ENCODE results near the gene MBD6. TPM values are rescaled to one million over a fixed set of nuclear protein-coding genes. Genes with fewer than 3 reads are reported as not detected.
"Not testable (repeated sequence)": the region's sequence is repeated elsewhere in the genome, so short reads cannot be mapped to it uniquely, and the experiment has no call there.

Gene MBD6
- total RNA-seq, 2 experiments from 2014 or later, result 80.9 to 85.4 TPM

- CTCF ChIA-PET, result interaction anchor here (0.8 kb wide), 1 partner anchor 13 kb away, joined by 3 read pairs; no protein-coding TSS in a partner anchor
- Mint-ChIP-seq H3K27me3 (no peaks in the 10 kb centered on the region), H3K36me3 (peaks cover 66% of the 10 kb centered on the region), H3K9me3 (ENCODE audit: low read depth) (no peaks in the 10 kb centered on the region), H3K4me3 (no peak overlapping the region), H3K4me1 (peaks cover 11% of the 10 kb centered on the region), H3K27ac (no peak overlapping the region)
- no peak for ATAC-seq
- no peak for DNase-seq
Measured at GRCh38 chr12:57513266-57513665, 9.4 kb upstream of the MBD6 start.

- CTCF ChIA-PET; H3K27ac Mint-ChIP-seq; H3K9me3 Mint-ChIP-seq (ENCODE audit: low read depth); DNase-seq; H3K4me3 Mint-ChIP-seq; H3K27me3 Mint-ChIP-seq; ATAC-seq: not testable (repeated sequence)
- Mint-ChIP-seq H3K36me3 (peaks cover 68% of the 10 kb centered on the region), H3K4me1 (peaks cover 14% of the 10 kb centered on the region)
Measured at GRCh38 chr12:57513677-57514076, 8.9 kb upstream of the MBD6 start.

- not testable (repeated sequence) for H3K27me3 Mint-ChIP-seq; H3K4me3 Mint-ChIP-seq; ATAC-seq; H3K9me3 Mint-ChIP-seq (ENCODE audit: low read depth); H3K27ac Mint-ChIP-seq; DNase-seq
- Mint-ChIP-seq H3K4me1 (peaks cover 20% of the 10 kb centered on the region), H3K36me3 (peaks cover 70% of the 10 kb centered on the region)
- CTCF ChIA-PET, result interaction anchor here (1.1 kb wide), 1 partner anchor 55 kb away, joined by 4 read pairs; no protein-coding TSS in a partner anchor
Measured at GRCh38 chr12:57514246-57514645, 8.4 kb upstream of the MBD6 start.

- H3K9me3 Mint-ChIP-seq (ENCODE audit: low read depth), result no peaks in the 10 kb centered on the region
- no peaks in the 10 kb centered on the region for H3K27me3 Mint-ChIP-seq
- H3K4me1 Mint-ChIP-seq, result peaks cover 23% of the 10 kb centered on the region
- peak overlapping the region; percentile 31 for H3K27ac Mint-ChIP-seq
- CTCF ChIA-PET, result interaction anchor here (1.0 to 1.5 kb wide), 5 partner anchors 11 to 59 kb away, joined by 3 to 5 read pairs (median 4); no protein-coding TSS in a partner anchor
- no peak overlapping the region for H3K4me3 Mint-ChIP-seq
- peaks cover 71% of the 10 kb centered on the region for H3K36me3 Mint-ChIP-seq
- ATAC-seq (no peak), DNase-seq (no peak)
Measured at GRCh38 chr12:57514720-57515407, 7.8 kb upstream of the MBD6 start.

- peak overlapping the region; percentile 31 for H3K27ac Mint-ChIP-seq
- H3K27me3 Mint-ChIP-seq, result no peaks in the 10 kb centered on the region
- H3K36me3 Mint-ChIP-seq, result peaks cover 74% of the 10 kb centered on the region
- ATAC-seq (no peak), DNase-seq (no peak)
- H3K9me3 Mint-ChIP-seq (ENCODE audit: low read depth), result no peaks in the 10 kb centered on the region
- CTCF ChIA-PET, result interaction anchor here (1.0 to 1.5 kb wide), 4 partner anchors 12 to 59 kb away, joined by 3 to 5 read pairs (median 4); no protein-coding TSS in a partner anchor
- H3K4me1 Mint-ChIP-seq, result peaks cover 23% of the 10 kb centered on the region
- no peak overlapping the region for H3K4me3 Mint-ChIP-seq
Measured at GRCh38 chr12:57515408-57515933, 7.2 kb upstream of the MBD6 start.

- no peak overlapping the region for H3K4me3 Mint-ChIP-seq
- DNase-seq (no peak), ATAC-seq (no peak)
- peak overlapping the region; percentile 35 for H3K27ac Mint-ChIP-seq
- peaks cover 26% of the 10 kb centered on the region for H3K4me1 Mint-ChIP-seq
- CTCF ChIA-PET, result interaction anchor here (1.0 to 1.5 kb wide), 5 partner anchors 13 to 60 kb away, joined by 3 to 5 read pairs (median 4); no protein-coding TSS in a partner anchor
- no peaks in the 10 kb centered on the region for H3K27me3 Mint-ChIP-seq
- H3K9me3 Mint-ChIP-seq (ENCODE audit: low read depth), result no peaks in the 10 kb centered on the region
- peaks cover 74% of the 10 kb centered on the region for H3K36me3 Mint-ChIP-seq
Measured at GRCh38 chr12:57515934-57516541, 6.6 kb upstream of the MBD6 start.

- H3K27ac Mint-ChIP-seq, result peak overlapping the region; percentile 12
- no peaks in the 10 kb centered on the region for H3K27me3 Mint-ChIP-seq
- ATAC-seq, result no peak
- CTCF ChIA-PET, result interaction anchor here (1.0 to 1.9 kb wide), 3 partner anchors 36 to 61 kb away, joined by 4 to 6 read pairs (median 4); no protein-coding TSS in a partner anchor
- no peak overlapping the region for H3K4me3 Mint-ChIP-seq
- no peak for DNase-seq
- peaks cover 32% of the 10 kb centered on the region for H3K4me1 Mint-ChIP-seq
- H3K36me3 Mint-ChIP-seq, result peaks cover 71% of the 10 kb centered on the region
- no peaks in the 10 kb centered on the region for H3K9me3 Mint-ChIP-seq (ENCODE audit: low read depth)
Measured at GRCh38 chr12:57516617-57517153, 5.9 kb upstream of the MBD6 start.

GRCh38 chr12:57517187-57517586 lies 5.4 kb upstream of the MBD6 start:
- Mint-ChIP-seq H3K27me3 (no peaks in the 10 kb centered on the region), H3K27ac (peak overlapping the region; percentile 62), H3K4me3 (no peak overlapping the region), H3K9me3 (ENCODE audit: low read depth) (no peaks in the 10 kb centered on the region), H3K4me1 (peaks cover 37% of the 10 kb centered on the region), H3K36me3 (peaks cover 67% of the 10 kb centered on the region)
- DNase-seq (no peak), ATAC-seq (no peak)
- CTCF ChIA-PET, result interaction anchor here (1.0 to 1.9 kb wide), 4 partner anchors 16 to 61 kb away, joined by 3 to 6 read pairs (median 4); no protein-coding TSS in a partner anchor

GRCh38 chr12:57517718-57518117 lies 4.9 kb upstream of the MBD6 start:
- not testable (repeated sequence) for H3K27me3 Mint-ChIP-seq

GRCh38 chr12:57518176-57518919 lies 4.3 kb upstream of the MBD6 start:
- Mint-ChIP-seq H3K27ac (peak overlapping the region; percentile 100), H3K36me3 (peaks cover 56% of the 10 kb centered on the region), H3K27me3 (no peaks in the 10 kb centered on the region), H3K4me3 (peak overlapping the region; percentile 93), H3K9me3 (ENCODE audit: low read depth) (no peaks in the 10 kb centered on the region), H3K4me1 (peaks cover 40% of the 10 kb centered on the region)
- ATAC-seq (no peak), DNase-seq (no peak)
- CTCF ChIA-PET, result interaction anchor here (0.8 to 1.9 kb wide), 5 partner anchors 17 to 62 kb away, joined by 3 to 6 read pairs (median 3); partner anchors contain the start of gene MARS1

More at GRCh38 chr12:57517718-57518117, 4.9 kb upstream of the MBD6 start:
- not testable (repeated sequence) for DNase-seq; ATAC-seq; H3K4me3 Mint-ChIP-seq; H3K9me3 Mint-ChIP-seq (ENCODE audit: low read depth)
- CTCF ChIA-PET, result interaction anchor here (1.1 to 1.9 kb wide), 2 partner anchors 16 to 62 kb away, joined by 3 to 6 read pairs; no protein-coding TSS in a partner anchor
- Mint-ChIP-seq H3K27ac (peak overlapping the region; percentile 62), H3K36me3 (peaks cover 61% of the 10 kb centered on the region), H3K4me1 (peaks cover 37% of the 10 kb centered on the region)

GRCh38 chr12:57518920-57519795 lies 3.5 kb upstream of the MBD6 start:
- Mint-ChIP-seq H3K9me3 (ENCODE audit: low read depth) (no peaks in the 10 kb centered on the region), H3K36me3 (peaks cover 54% of the 10 kb centered on the region), H3K27me3 (no peaks in the 10 kb centered on the region), H3K27ac (peak overlapping the region; percentile 100), H3K4me1 (peaks cover 47% of the 10 kb centered on the region), H3K4me3 (peak overlapping the region; percentile 93)
- ATAC-seq (no peak), DNase-seq (peak; percentile 56)
- CTCF ChIA-PET, result interaction anchor here (0.8 to 2.7 kb wide), 4 partner anchors 22 to 60 kb away, joined by 3 to 10 read pairs (median 3); partner anchors contain the start of genes GLI1 and MARS1

- Mint-ChIP-seq H3K9me3 (ENCODE audit: low read depth) (no peaks in the 10 kb centered on the region), H3K4me1 (peaks cover 52% of the 10 kb centered on the region), H3K27ac (peak overlapping the region; percentile 100), H3K4me3 (peak overlapping the region; percentile 93), H3K36me3 (peaks cover 53% of the 10 kb centered on the region), H3K27me3 (no peaks in the 10 kb centered on the region)
- CTCF ChIA-PET, result interaction anchor here (1.0 to 2.7 kb wide), 4 partner anchors 23 to 61 kb away, joined by 3 to 10 read pairs (median 4); partner anchors contain the start of genes DCTN2 and GLI1
- ATAC-seq (peak; percentile 1), DNase-seq (no peak)
Measured at GRCh38 chr12:57519796-57520052, 2.9 kb upstream of the MBD6 start.
